Naive thymus-derived CD4-positive, alpha-beta T cell (primary cell): Measurements from ENCODE around the gene PLPPR3. TPM values are rescaled to one million over a fixed set of nuclear protein-coding genes. Genes with fewer than 3 reads are reported as not detected.

Source experiments
- ATAC-seq: fragments of 150-1000 bp; cut with Tn5 transposase; 2 replicates; pipeline ENCODE4 v1.10.0; 2021; ENCODE audit warnings: mild to moderate bottlenecking, moderate library complexity
- CTCF ChIA-PET: fragments of 350-600 bp; sonication (Branson Sonifier 250); formaldehyde crosslinking; loops from one replicate; lab custom pipeline; 2021; ENCODE audit warnings: antibody characterized with exemption; lab: Charles Lee
- POLR2A ChIA-PET: fragments of 350-600 bp; sonication (Branson Sonifier 250); formaldehyde crosslinking; loops from one replicate; lab custom pipeline; 2021; ENCODE audit warnings: antibody characterized with exemption, inconsistent platforms; lab: Charles Lee
- DNase-seq, 9 donors: peaks; one replicate each; pipeline versions ENCODE4 v3.0.0 to v3.0.0-alpha.2; 2020 to 2022; ENCODE audit warnings: mixed read lengths in 1 of 9
- H3K27ac ChIP-seq: one replicate; pipeline ENCODE4 v1.7.0; 2013; ENCODE audit warnings: mild to moderate bottlenecking, low read depth, low read length, moderate library complexity
- H3K27me3 ChIP-seq, 2 donors: one replicate each; pipeline ENCODE4 v1.7.0; 2013; ENCODE audit warnings: low read length in 2 of 2, mild to moderate bottlenecking in 2 of 2, moderate library complexity in 2 of 2; ENCODE audit not compliant: control insufficient read depth in 2 of 2, insufficient read depth in 2 of 2
- H3K36me3 ChIP-seq, 3 experiments: 1 replicate in 2 of 3; 2 replicates in 1 of 3; pipeline ENCODE4 v1.7.0; 2013; ENCODE audit warnings: low read length in 3 of 3, mild to moderate bottlenecking in 3 of 3, moderate library complexity in 1 of 3; ENCODE audit not compliant: insufficient read depth in 3 of 3, control insufficient read depth in 2 of 3
- H3K4me1 ChIP-seq, 2 donors: one replicate each; pipeline ENCODE4 v1.7.0; 2013; ENCODE audit warnings: low read length in 2 of 2, mild to moderate bottlenecking in 2 of 2, moderate library complexity in 1 of 2; ENCODE audit not compliant: control insufficient read depth in 2 of 2, insufficient read depth in 2 of 2
- H3K4me3 ChIP-seq: 2 replicates; pipeline ENCODE4 v1.7.0; 2013; ENCODE audit warnings: mild to moderate bottlenecking, low read length
- H3K9me3 ChIP-seq, 3 experiments: 1 replicate in 2 of 3; 2 replicates in 1 of 3; pipeline ENCODE4 v1.7.0; 2013; ENCODE audit warnings: low read length in 3 of 3; ENCODE audit not compliant: control insufficient read depth in 2 of 3
- H3K27ac Mint-ChIP-seq, 9 donors: one replicate each; pipeline ENCODE4 v1.8.0; 2020 to 2022; ENCODE audit warnings: mixed read lengths in 9 of 9, mild to moderate bottlenecking in 8 of 9, moderate library complexity in 5 of 9, inconsistent platforms in 2 of 9
- H3K27me3 Mint-ChIP-seq, 5 donors: one replicate each; pipeline ENCODE4 v1.8.0; 2021 to 2022; ENCODE audit warnings: mixed read lengths in 5 of 5, mild to moderate bottlenecking in 1 of 5
- H3K36me3 Mint-ChIP-seq, 5 donors: one replicate each; pipeline ENCODE4 v1.8.0; 2020 to 2022; ENCODE audit warnings: mixed read lengths in 5 of 5, mild to moderate bottlenecking in 3 of 5, inconsistent platforms in 1 of 5
- H3K4me1 Mint-ChIP-seq, 7 donors: one replicate each; pipeline ENCODE4 v1.8.0; 2020 to 2022; ENCODE audit warnings: mixed read lengths in 7 of 7, mild to moderate bottlenecking in 3 of 7, inconsistent platforms in 1 of 7
- H3K4me3 Mint-ChIP-seq, 10 donors: one replicate each; pipeline ENCODE4 v1.8.0; 2020 to 2022; ENCODE audit warnings: mild to moderate bottlenecking in 10 of 10, mixed read lengths in 10 of 10, moderate library complexity in 6 of 10, inconsistent platforms in 2 of 10
- H3K9me3 Mint-ChIP-seq, 11 donors: one replicate each; pipeline ENCODE4 v1.8.0; 2020 to 2022; ENCODE audit warnings: mixed read lengths in 11 of 11, mild to moderate bottlenecking in 4 of 11, inconsistent platforms in 1 of 11, moderate library complexity in 1 of 11
- intact Hi-C, 2 donors: fragments of 100-400 bp; cut with micrococcal nuclease; formaldehyde crosslinking; loops; one replicate each; pipeline ENCODE4 v1.15.1; 2023
- polyA plus RNA-seq, 2 donors: library from polyadenylated mRNA; unstranded; fragments of 300-500 nt; fragmentation: Illumina TruSeq; gene quantifications; one replicate each; pipeline ENCODE4 v1.2.3, GENCODE V29; 2021
- total RNA-seq, 6 experiments: library from RNA in 5 of 6; stranded (reverse) in 5 of 6; gene quantifications; 1 replicate in 5 of 6; 2 replicates in 1 of 6; pipeline ENCODE4 v1.2.3 and lab custom pipeline; 2021 to 2026

PLPPR3 gene
- total and polyA plus RNA-seq, 7 experiments from 2014 or later = not detected

DNA sequence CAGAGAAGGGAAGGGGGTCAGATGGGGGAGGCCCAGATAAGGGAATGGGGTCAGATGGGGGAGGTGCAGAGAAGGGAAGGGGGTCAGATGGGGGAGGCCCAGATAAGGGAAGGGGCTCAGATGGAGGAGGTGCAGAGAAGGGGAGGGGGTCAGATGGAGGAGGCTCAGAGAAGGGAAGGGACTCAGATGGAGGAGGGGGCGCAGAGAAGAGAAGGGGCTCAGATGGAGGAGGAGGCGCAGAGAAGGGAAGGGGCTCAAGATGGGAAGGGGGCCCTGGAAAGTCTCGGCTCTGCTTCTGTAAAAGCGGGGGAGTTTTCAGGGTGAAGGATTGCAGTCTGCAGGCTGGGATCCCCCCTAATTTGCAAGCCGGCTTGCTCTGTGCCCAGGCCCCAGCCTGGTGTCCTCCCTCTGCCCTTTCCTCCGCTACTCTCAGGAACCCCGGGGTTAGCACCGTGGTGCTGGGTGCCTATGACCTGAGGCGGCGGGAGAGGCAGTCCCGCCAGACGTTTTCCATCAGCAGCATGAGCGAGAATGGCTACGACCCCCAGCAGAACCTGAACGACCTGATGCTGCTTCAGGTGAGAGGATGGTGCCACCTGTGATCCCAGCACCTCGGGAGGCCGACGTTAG is 7.5 kb upstream of the PLPPR3 start:
- POLR2A ChIA-PET = no interaction called here
- no peaks in the 10 kb centered on the region for H3K36me3 ChIP-seq
- no peak overlapping the region for H3K4me3 Mint-ChIP-seq
- no peak overlapping the region for H3K4me3 ChIP-seq
- H3K4me1 ChIP-seq = no peaks in the 10 kb centered on the region
- H3K27ac ChIP-seq = no peak overlapping the region
- DNase-seq = no peak
- no peaks in the 10 kb centered on the region for H3K9me3 ChIP-seq
- H3K27me3 ChIP-seq = no peaks in the 10 kb centered on the region
- ATAC-seq = no peak
- intact Hi-C loops = no loop called here
- H3K27me3 Mint-ChIP-seq = peaks cover 0 to 12% (median 0%) of the 10 kb centered on the region in 5 donors
- CTCF ChIA-PET = no interaction called here
- no peak overlapping the region for H3K27ac Mint-ChIP-seq
- no peaks in the 10 kb centered on the region for H3K36me3 Mint-ChIP-seq
- H3K4me1 Mint-ChIP-seq = peaks cover 0 to 4% (median 0%) of the 10 kb centered on the region in 7 donors
- H3K9me3 Mint-ChIP-seq = no peaks in the 10 kb centered on the region

DNA sequence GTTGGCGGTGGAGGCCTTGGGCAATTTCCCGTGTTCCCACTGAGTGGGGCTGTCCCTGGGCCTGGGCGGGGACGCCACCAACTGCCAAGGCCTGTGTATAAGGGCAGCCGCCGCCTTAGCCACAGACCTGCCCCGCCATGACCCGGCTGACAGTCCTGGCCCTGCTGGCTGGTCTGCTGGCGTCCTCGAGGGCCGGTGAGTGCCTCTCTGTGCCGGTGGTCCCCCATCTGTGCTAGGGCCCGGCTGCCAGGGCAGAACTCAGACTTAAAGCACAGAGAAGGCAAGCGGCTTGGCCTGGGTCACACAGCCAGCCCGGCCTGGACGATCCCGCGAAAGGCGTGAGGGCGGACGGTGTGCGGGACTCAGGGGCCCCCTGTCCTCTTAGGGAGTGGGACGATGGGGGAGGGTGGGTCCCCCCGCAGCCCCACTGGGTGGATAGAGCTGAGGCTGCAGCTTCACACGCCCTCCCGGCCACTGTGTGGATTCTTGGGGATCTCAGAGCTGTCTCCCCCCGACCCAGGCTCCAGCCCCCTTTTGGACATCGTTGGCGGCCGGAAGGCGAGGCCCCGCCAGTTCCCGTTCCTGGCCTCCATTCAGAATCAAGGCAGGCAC is 6.1 kb upstream of the PLPPR3 start, which contains the start of gene AZU1:
Gene AZU1, plus strand, starts transcription at position 128 of the 612 bp plus-strand sequence. Its CDS starts 10 bp downstream, at position 138.
- Mint-ChIP-seq H3K27me3 (peaks cover 8 to 23% (median 12%) of the 10 kb centered on the region in 5 donors), H3K9me3 (no peaks in the 10 kb centered on the region), H3K36me3 (no peaks in the 10 kb centered on the region), H3K4me3 (no peak within 1 kb of the TSS), H3K27ac (no peak within 1 kb of the TSS), H3K4me1 (peaks cover 0 to 7% (median 0%) of the 10 kb centered on the region in 7 donors)
- POLR2A ChIA-PET = no interaction called here
- DNase-seq (no peak), ATAC-seq (peak; percentile 60)
- H3K27me3 ChIP-seq = no peaks in the 10 kb centered on the region
- H3K27ac ChIP-seq = no peak within 1 kb of the TSS
- H3K4me3 ChIP-seq = no peak within 1 kb of the TSS
- no peaks in the 10 kb centered on the region for H3K9me3 ChIP-seq
- H3K36me3 ChIP-seq = no peaks in the 10 kb centered on the region
- H3K4me1 ChIP-seq = no peaks in the 10 kb centered on the region
- CTCF ChIA-PET = no interaction called here
- intact Hi-C loops = no loop called here

DNA sequence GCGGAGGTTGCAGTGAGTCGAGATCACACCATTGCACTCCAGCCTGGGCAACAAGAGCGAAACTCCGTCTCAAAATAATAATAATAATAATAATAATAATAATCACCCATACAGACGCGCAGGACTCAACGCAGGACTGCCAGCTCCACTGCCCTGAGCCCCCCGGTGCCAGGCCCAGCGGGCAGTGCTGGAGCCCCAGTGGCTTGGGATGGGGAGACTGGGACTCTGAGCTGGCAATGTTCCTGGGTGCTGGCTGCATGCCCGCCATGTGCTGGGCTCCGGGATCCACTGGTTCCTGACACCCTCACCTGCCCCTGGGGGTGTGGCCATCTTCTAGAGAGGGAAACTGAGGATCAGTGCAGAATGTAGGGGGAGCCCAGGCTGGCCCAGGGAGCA is 5.6 kb upstream of the PLPPR3 start:
- Mint-ChIP-seq H3K27me3 (peaks cover 8 to 24% (median 14%) of the 10 kb centered on the region in 5 donors), H3K4me3 (no peak overlapping the region), H3K27ac (no peak overlapping the region), H3K9me3 (no peaks in the 10 kb centered on the region), H3K4me1 (peaks cover 0 to 7% (median 0%) of the 10 kb centered on the region in 7 donors), H3K36me3 (no peaks in the 10 kb centered on the region)
- DNase-seq (no peak), ATAC-seq (no peak)
- Histone ChIP-seq H3K27ac (no peak overlapping the region), H3K36me3 (no peaks in the 10 kb centered on the region), H3K4me1 (no peaks in the 10 kb centered on the region), H3K9me3 (no peaks in the 10 kb centered on the region), H3K4me3 (no peak overlapping the region), H3K27me3 (no peaks in the 10 kb centered on the region)
- intact Hi-C loops = no loop called here
- CTCF ChIA-PET = no interaction called here
- POLR2A ChIA-PET = no interaction called here

DNA sequence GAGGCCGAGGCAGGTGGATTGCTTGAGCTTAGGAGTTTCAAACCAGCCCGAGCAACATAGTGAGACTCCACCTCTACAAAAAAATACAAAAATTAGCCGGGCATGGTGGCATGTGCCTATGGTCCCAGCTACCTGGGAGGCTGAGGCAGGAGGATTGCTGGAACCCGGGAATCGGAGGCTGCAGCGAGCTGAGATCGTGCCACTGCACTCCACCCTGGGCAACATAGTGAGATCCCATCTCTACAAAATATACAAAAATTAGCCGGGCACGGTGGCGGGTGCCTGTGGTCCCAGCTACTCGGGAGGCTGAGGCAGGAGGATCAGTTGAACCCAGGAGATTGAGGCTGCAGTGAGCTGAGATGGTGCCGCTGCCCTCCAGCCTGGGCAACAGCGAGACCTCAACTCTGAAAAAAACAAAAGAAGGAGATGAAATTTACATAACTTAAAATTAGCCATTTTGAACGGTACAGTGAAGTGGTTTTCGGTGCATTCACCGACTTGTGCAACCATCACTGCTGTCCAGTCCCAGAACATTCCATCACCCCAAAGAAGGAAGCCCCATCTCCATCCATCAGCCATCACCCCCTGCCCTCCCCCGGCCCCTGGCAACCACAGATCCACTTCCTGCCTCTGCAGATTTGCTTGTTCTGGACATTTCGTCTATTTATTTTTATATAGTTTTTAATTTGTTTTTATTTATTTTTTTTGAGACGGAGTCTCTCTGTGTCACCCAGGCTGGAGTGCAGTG is 4.3 kb upstream of the PLPPR3 start:
- intact Hi-C loops = no loop called here
- ChIA-PET POLR2A (no interaction called here), CTCF (interaction anchor here (0.6 kb wide), 2 partner anchors 74 to 1594 kb away, joined by 3 read pairs; no protein-coding TSS in a partner anchor)
- DNase-seq (no peak), ATAC-seq (no peak)
- Mint-ChIP-seq H3K9me3 (no peaks in the 10 kb centered on the region), H3K4me1 (peaks cover 0 to 8% (median 0%) of the 10 kb centered on the region in 7 donors), H3K4me3 (no peak overlapping the region), H3K27ac (no peak overlapping the region), H3K27me3 (peaks cover 8 to 24% (median 16%) of the 10 kb centered on the region in 5 donors), H3K36me3 (no peaks in the 10 kb centered on the region)
- Histone ChIP-seq H3K27ac (no peak overlapping the region), H3K4me3 (no peak overlapping the region), H3K36me3 (no peaks in the 10 kb centered on the region), H3K4me1 (no peaks in the 10 kb centered on the region), H3K9me3 (no peaks in the 10 kb centered on the region), H3K27me3 (no peaks in the 10 kb centered on the region)

DNA sequence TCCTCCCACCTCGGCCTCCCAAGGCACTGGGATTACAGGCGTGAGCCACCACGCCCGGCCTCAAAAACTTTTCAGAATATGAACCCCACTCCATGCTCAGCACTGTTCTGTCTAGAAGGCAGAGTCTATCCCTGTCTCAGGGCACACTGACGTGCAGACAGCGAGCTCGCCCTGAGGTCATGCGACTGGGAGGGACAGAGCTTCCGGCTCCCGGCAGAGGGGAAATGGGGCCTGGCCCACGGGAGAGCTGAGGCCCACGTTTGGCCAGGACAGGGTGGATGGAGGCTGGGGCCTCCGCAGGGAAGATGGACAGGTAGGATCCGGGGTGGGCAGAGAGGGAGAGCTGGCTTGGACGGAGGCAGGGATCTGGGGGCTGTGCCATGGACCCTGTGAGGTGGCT is 3.1 kb upstream of the PLPPR3 start:
- intact Hi-C loops = no loop called here
- no peaks in the 10 kb centered on the region for H3K27me3 ChIP-seq
- H3K4me1 Mint-ChIP-seq = peaks cover 0 to 8% (median 0%) of the 10 kb centered on the region in 7 donors
- H3K4me3 ChIP-seq = no peak overlapping the region
- ChIA-PET POLR2A (no interaction called here), CTCF (no interaction called here)
- H3K27me3 Mint-ChIP-seq = peaks cover 8 to 27% (median 22%) of the 10 kb centered on the region in 5 donors
- no peaks in the 10 kb centered on the region for H3K36me3 Mint-ChIP-seq
- DNase-seq (no peak), ATAC-seq (peak; percentile 49)
- H3K27ac ChIP-seq = no peak overlapping the region
- peak overlapping the region in 2 of 10 donors; percentile 13 to 66 for H3K4me3 Mint-ChIP-seq
- H3K4me1 ChIP-seq = no peaks in the 10 kb centered on the region
- no peaks in the 10 kb centered on the region for H3K36me3 ChIP-seq
- no peak overlapping the region for H3K27ac Mint-ChIP-seq
- H3K9me3 ChIP-seq = no peaks in the 10 kb centered on the region
- H3K9me3 Mint-ChIP-seq = no peaks in the 10 kb centered on the region

DNA sequence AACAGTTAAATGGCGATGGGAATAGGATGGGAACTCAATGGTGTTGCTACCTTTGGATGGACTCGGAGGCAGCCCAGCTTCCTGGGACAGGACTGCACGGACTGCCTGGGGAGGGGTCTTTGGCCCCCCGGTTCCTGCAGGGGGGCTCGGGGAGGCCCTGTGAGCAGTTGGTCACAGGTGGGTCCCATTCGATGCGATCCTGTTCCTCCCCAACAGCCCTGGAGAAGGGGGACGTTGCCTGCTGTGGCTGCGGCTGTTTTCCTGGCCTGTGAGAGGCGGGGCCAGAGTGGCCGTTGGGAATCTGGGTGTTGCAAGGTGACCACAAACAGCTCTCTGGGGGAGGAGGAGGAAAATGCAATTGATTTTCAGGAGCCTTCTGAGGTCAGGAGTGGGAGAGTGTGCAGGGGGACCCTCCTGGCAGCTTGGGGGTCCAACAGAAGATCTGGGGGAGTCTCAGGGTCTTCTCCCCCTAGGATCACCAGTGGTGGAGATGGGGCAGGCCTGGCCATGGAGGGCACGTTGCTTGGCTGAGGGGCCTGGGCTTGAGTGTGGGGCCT is 1.9 kb upstream of the PLPPR3 start:
- Mint-ChIP-seq H3K4me1 (peaks cover 0 to 6% (median 0%) of the 10 kb centered on the region in 7 donors), H3K9me3 (no peaks in the 10 kb centered on the region), H3K27ac (no peak overlapping the region), H3K27me3 (peaks cover 8 to 28% (median 21%) of the 10 kb centered on the region in 5 donors), H3K36me3 (no peaks in the 10 kb centered on the region), H3K4me3 (peak overlapping the region in 1 of 10 donors; percentile 23)
- ATAC-seq = no peak
- Histone ChIP-seq H3K36me3 (no peaks in the 10 kb centered on the region), H3K9me3 (no peaks in the 10 kb centered on the region), H3K27ac (no peak overlapping the region), H3K27me3 (no peaks in the 10 kb centered on the region), H3K4me1 (no peaks in the 10 kb centered on the region), H3K4me3 (no peak overlapping the region)
- CTCF ChIA-PET = no interaction called here
- peak in 1 of 9 donors; percentile 8 for DNase-seq
- intact Hi-C loops = no loop called here
- POLR2A ChIA-PET = no interaction called here
